DOHH2 (cell line): ENCODE results near the gene GET4.

Experiments used
- H3F3A ChIP-seq: fragments of 200-600 bp; sonication (generic), shearing (Covaris generic); 2 replicates; pipeline ENCODE4 v1.6.0; 2016; ENCODE audit warnings: antibody characterized with exemption, mild to moderate bottlenecking; ENCODE audit not compliant: control insufficient read depth, insufficient read depth
- H3K27ac ChIP-seq: fragments of 200-600 bp; sonication (generic); 2 replicates; pipeline ENCODE4 v1.5.1; 2014; ENCODE audit warnings: low read depth, mild to moderate bottlenecking, low read length, moderate library complexity
- H3K27me3 ChIP-seq: fragments of 200-600 bp; sonication (generic); 2 replicates; pipeline ENCODE4 v1.6.1; 2014; ENCODE audit warnings: mild to moderate bottlenecking, low read length, mixed read lengths; ENCODE audit not compliant: control insufficient read depth
- H3K36me3 ChIP-seq: fragments of 200-600 bp; sonication (generic); 2 replicates; pipeline ENCODE4 v1.6.1; 2014; ENCODE audit warnings: mild to moderate bottlenecking, low read length, moderate library complexity, mixed read lengths; ENCODE audit not compliant: control insufficient read depth
- H3K4me1 ChIP-seq: fragments of 200-600 bp; sonication (generic); 2 replicates; pipeline ENCODE4 v1.6.1; 2014; ENCODE audit warnings: mild to moderate bottlenecking, low read length, mixed read lengths; ENCODE audit not compliant: control insufficient read depth
- H3K4me2 ChIP-seq: fragments of 200-600 bp; sonication (generic); 2 replicates; pipeline ENCODE4 v1.6.0; 2014; ENCODE audit warnings: mild to moderate bottlenecking, low read length, moderate library complexity
- H3K4me3 ChIP-seq: fragments of 200-600 bp; sonication (generic); 2 replicates; pipeline ENCODE4 v1.5.1; 2014; ENCODE audit warnings: mild to moderate bottlenecking, low read length, mixed read lengths
- H3K79me2 ChIP-seq: fragments of 200-600 bp; sonication (generic); 2 replicates; pipeline ENCODE4 v1.6.1; 2014; ENCODE audit warnings: mild to moderate bottlenecking, low read length, mixed read lengths; ENCODE audit not compliant: control insufficient read depth
- H3K9me2 ChIP-seq: fragments of 200-600 bp; sonication (generic); replicated peaks from 2 replicates; pipeline ENCODE4 v1.6.1; 2014; ENCODE audit warnings: mild to moderate bottlenecking, low read length, mixed read lengths; ENCODE audit not compliant: control insufficient read depth
- H3K9me3 ChIP-seq: fragments of 200-600 bp; sonication (generic); 2 replicates; pipeline ENCODE4 v1.6.1; 2014; ENCODE audit warnings: antibody characterized with exemption, low read length, mixed read lengths; ENCODE audit not compliant: control insufficient read depth, insufficient read depth
- H4K20me1 ChIP-seq: fragments of 200-600 bp; sonication (generic); 2 replicates; pipeline ENCODE4 v1.6.0; 2014; ENCODE audit warnings: low read depth, mild to moderate bottlenecking, antibody characterized with exemption, low read length, moderate library complexity; ENCODE audit not compliant: control insufficient read depth, insufficient read depth
- CTCF ChIP-seq: fragments of 200-600 bp; sonication (generic); IDR thresholded peaks from one replicate; pipeline ENCODE4 v1.5.1; 2014; ENCODE audit warnings: antibody characterized with exemption, mild to moderate bottlenecking, low read depth, low read length; ENCODE audit not compliant: poor library complexity, severe bottlenecking
- EZH2phosphoT487 ChIP-seq: fragments of 200-600 bp; sonication (generic); IDR thresholded peaks from 2 replicates; pipeline ENCODE4 v1.6.1; 2017; ENCODE audit warnings: borderline replicate concordance, mild to moderate bottlenecking, antibody characterized with exemption, low read length, moderate library complexity, mixed read lengths

Gene GET4

GRCh38 chr7:889391-889790, 13.0 kb downstream of the GET4 start:
- Histone ChIP-seq H4K20me1 (no peaks in the 10 kb centered on the region; the same call in 1 of the 2 replicates), H3K9me2 (no peaks in the 10 kb centered on the region), H3K4me2 (no peak overlapping the region), H3K4me1 (no peaks in the 10 kb centered on the region), H3K4me3 (no peak overlapping the region), H3K36me3 (peaks cover 75% of the 10 kb centered on the region), H3K9me3 (no peaks in the 10 kb centered on the region), H3K79me2 (peaks cover 49% of the 10 kb centered on the region), H3F3A (no peaks in the 10 kb centered on the region), H3K27ac (no peak overlapping the region), H3K27me3 (no peaks in the 10 kb centered on the region)
- TF ChIP-seq CTCF (no peak), EZH2phosphoT487 (no peak)

- Histone ChIP-seq H3K4me2 (no peak overlapping the region), H3K4me1 (no peaks in the 10 kb centered on the region), H3K27me3 (no peaks in the 10 kb centered on the region), H3K9me3 (no peaks in the 10 kb centered on the region), H4K20me1 (no peaks in the 10 kb centered on the region; the same call in 1 of the 2 replicates), H3K4me3 (no peak overlapping the region), H3K27ac (no peak overlapping the region), H3F3A (no peaks in the 10 kb centered on the region), H3K79me2 (peaks cover 34% of the 10 kb centered on the region), H3K36me3 (peaks cover 89% of the 10 kb centered on the region), H3K9me2 (no peaks in the 10 kb centered on the region)
- TF ChIP-seq EZH2phosphoT487, result no peak
- no peak for TF ChIP-seq CTCF
Observed at GRCh38 chr7:890868-891267, 14.5 kb downstream of the GET4 start.

- Histone ChIP-seq H4K20me1 (no peaks in the 10 kb centered on the region; the same call in 1 of the 2 replicates), H3K36me3 (peaks cover 90% of the 10 kb centered on the region), H3K4me1 (no peaks in the 10 kb centered on the region), H3K4me2 (no peak overlapping the region), H3K9me3 (no peaks in the 10 kb centered on the region), H3K4me3 (no peak overlapping the region), H3K9me2 (no peaks in the 10 kb centered on the region), H3K79me2 (peaks cover 30% of the 10 kb centered on the region), H3K27ac (no peak overlapping the region), H3F3A (no peaks in the 10 kb centered on the region), H3K27me3 (no peaks in the 10 kb centered on the region)
- TF ChIP-seq EZH2phosphoT487, result no peak
- TF ChIP-seq CTCF, result no peak
Observed at GRCh38 chr7:891291-891690, 14.9 kb downstream of the GET4 start.

GRCh38 chr7:891805-892204, 15.5 kb downstream of the GET4 start:
- Histone ChIP-seq H3K9me3 (no peaks in the 10 kb centered on the region), H3K79me2 (peaks cover 25% of the 10 kb centered on the region), H3K27ac (no peak overlapping the region), H3F3A (no peaks in the 10 kb centered on the region), H3K4me3 (no peak overlapping the region), H3K9me2 (no peaks in the 10 kb centered on the region), H3K4me1 (no peaks in the 10 kb centered on the region), H3K27me3 (no peaks in the 10 kb centered on the region), H4K20me1 (no peaks in the 10 kb centered on the region; the same call in 1 of the 2 replicates), H3K36me3 (peaks cover 90% of the 10 kb centered on the region), H3K4me2 (no peak overlapping the region)
- no peak for TF ChIP-seq CTCF
- TF ChIP-seq EZH2phosphoT487, result no peak
